GM18498 (cell line): ENCODE measurements around the gene LRRC45.

ENCODE experiments used
- ATAC-seq: cut with Tn5 transposase; IDR thresholded peaks from one replicate; pipeline ENCODE4 v1.9.1; 2021; ENCODE audit warnings: mild to moderate bottlenecking, moderate library complexity; ENCODE audit not compliant: unreplicated experiment

The LRRC45 gene

DNA sequence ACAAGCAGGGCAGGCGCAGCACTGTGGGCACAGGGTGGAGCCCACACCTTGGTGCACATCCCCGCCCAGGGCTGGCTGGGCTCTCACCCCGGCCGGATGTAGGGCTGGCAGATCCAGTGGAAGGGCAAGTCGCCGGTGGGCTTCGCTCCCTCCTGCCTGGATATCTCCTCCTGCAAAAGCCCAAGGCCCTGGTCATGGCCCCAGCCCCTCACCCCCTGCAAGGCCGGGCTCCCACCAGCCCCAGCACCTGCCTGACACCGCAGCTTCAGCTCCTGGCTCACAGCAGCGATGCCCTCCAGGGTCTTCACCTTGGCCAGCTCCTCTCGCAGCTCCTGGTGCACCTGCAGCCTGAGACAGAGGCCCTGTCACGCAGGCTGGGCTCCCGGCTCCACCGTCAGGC is 37.5 kb downstream of the LRRC45 start:
- no peak for ATAC-seq

GRCh38 chr17:82061047-82061925 is 38.2 kb downstream of the LRRC45 start:
- no peak for ATAC-seq

DNA sequence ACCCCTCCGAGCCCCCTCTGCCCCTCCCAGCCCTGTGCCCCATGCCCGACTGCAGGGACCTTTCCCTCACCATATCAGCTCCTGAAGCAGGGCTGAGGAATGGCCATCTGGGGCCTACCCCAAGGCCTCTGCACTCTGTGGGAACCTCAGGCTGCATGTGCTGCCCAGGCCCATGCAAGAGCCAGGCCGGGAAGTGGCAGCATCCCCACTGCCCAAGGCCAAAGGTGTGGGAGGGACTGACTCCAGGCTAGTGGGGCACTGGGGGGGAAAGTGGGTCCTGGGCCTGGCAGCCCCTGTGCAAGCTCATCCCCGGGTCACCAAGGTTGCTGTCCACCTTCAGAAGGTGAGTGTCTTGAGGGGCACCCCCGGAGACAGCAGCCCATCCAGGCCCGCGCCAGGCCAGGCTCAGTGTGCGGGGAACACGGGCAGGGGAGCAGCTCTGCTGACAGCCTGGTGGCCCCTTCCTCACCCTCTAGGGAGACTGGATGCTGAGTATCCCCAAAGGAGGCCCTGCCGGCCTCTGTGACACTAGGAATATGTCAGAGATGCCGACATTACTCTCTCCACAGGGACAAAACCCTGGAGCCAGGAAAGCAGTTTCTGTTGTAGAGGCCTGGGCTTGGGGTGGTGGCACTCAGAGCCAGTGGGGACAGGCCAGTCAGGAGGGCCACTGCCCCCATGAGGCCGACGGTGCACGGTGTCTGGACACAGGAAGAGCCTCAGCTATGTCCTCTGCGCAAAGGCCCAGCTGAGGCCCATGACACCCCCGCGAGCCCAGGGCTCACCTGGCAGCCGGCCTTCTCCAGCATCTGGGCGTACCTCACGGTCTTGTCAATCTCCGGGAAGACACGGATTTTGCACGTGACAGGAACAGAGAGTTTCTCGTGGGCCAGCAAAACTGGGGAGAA is 39.2 kb downstream of the LRRC45 start:
- ATAC-seq, result no peak

DNA sequence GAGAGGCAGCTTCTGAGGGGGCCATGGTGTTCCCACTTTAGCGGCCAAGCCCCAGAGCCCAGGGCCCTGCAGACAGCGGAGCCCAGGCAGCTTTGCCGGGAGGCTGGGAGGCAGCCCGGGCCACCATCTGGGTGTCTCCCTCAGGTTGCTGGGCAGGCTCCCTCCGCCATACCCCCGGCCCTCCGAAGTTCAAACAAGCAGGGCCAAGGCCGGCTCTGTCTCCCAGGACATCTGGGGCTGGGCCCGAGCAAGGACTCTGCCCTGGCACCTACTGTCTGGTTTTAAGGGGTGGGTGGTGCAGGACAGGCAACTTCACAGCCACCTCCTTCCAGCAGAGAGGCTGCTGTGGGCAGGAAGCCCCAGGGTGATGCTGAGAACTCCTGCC is 39.9 kb downstream of the LRRC45 start:
- no peak for ATAC-seq

- no peak for ATAC-seq
These were observed 40.6 kb downstream of the LRRC45 start for GRCh38 chr17:82063424-82064415.

GRCh38 chr17:82064433-82065192 is 41.5 kb downstream of the LRRC45 start:
- no peak for ATAC-seq

- peak; percentile 32 for ATAC-seq
These were observed 42.1 kb downstream of the LRRC45 start for GRCh38 chr17:82065193-82065637.

- ATAC-seq, result peak; percentile 77
These were observed 42.7 kb downstream of the LRRC45 start, which contains the start of gene DUS1L for GRCh38 chr17:82065638-82066303. TSS of gene DUS1L (minus strand) at chr17:82065804. CDS start at chr17:82065059, 745 bp downstream.

GRCh38 chr17:82070611-82071010 is 47.5 kb downstream of the LRRC45 start:
- no peak for ATAC-seq

GRCh38 chr17:82072827-82073226 is 49.7 kb downstream of the LRRC45 start:
- no peak for ATAC-seq

GRCh38 chr17:82073446-82073845 is 50.3 kb downstream of the LRRC45 start:
- ATAC-seq, result no peak

DNA sequence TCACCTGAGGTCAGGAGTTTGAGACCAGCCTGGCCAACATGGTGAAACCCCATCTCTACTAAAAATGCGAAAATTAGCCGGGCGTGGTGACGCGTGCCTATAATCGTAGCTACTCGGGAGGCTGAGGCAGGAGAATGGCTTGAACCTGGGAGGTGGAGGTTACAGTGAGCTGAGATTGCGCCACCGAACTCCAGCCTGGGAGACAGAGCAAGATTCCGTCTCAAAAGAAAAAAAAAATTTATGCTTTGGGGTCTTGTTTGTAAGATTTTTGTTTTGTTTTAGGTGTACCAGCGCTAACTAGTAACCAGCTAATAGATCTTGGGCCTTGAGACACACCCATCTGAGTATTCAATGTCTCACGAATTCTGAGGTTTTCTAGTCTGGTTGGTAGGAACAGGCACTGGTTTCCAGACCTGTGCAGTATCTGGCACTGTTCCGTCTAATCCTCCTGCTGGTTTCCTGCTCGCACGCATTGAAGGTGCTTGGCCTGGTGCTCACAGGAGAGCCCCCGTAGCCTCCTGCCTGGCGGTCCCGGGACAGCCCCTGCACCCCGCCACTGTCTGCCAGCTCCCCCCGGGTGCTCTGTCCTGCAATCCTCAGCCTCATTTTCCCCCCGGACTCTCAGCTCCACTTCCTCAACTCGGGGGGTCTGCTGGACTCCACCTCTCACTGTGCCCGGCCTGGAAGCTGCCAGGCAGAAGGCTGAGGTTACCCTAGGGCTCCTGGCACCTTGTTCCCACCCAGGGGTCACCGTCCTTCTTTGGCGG is 53.1 kb downstream of the LRRC45 start:
- ATAC-seq, result no peak

DNA sequence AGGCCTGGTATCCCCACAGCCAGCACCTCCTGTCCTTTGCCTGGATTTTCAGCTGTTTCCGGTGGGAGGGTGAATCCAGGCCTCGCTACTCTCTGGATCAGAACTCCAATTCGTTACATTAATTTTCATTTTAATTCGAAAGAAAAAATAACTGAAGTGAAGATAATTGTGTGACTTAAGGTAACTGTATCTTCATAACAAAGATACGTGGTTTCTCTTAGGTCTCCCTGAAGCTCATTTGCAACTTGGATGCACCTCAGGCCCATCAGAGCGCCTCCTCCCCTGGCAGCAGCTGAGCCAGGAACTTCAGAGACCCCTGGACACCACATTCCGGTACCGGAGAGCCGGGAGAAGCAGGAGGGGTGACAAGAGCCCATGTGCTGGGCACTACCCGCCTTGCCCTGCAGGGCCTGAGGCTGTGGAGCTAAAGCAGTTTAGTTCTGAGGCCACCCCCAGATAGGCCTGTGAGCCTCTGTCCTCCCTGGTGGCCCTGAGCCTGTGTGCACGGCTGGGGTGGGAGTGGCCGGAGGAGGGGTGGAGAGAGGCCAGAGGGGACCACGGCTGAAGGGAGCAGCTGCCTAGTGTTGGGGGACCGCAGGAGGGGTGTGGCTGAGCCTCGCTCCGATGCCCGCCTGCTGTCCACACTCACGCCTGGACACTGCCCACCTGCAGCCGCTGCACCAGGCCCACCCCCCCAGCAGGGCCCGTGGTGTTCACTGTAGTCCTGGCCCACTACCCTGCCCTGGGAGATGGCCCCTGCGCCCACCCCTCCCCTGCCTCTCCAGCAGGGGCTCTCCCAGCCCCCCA is 53.9 kb downstream of the LRRC45 start:
- ATAC-seq, result no peak

- no peak for ATAC-seq
These were observed 54.7 kb downstream of the LRRC45 start for GRCh38 chr17:82077617-82078358.

GRCh38 chr17:82078433-82078832 is 55.3 kb downstream of the LRRC45 start:
- ATAC-seq, result no peak

GRCh38 chr17:82079001-82079677 is 56.0 kb downstream of the LRRC45 start:
- no peak for ATAC-seq
